HG02763 (cell line): Measurements from ENCODE around the gene LPAR3.

ENCODE experiments used
- ATAC-seq: cut with Tn5 transposase; IDR thresholded peaks from one replicate; pipeline ENCODE4 v1.9.1; 2021; ENCODE audit warnings: mild to moderate bottlenecking, moderate library complexity; ENCODE audit not compliant: unreplicated experiment

LPAR3 gene

DNA sequence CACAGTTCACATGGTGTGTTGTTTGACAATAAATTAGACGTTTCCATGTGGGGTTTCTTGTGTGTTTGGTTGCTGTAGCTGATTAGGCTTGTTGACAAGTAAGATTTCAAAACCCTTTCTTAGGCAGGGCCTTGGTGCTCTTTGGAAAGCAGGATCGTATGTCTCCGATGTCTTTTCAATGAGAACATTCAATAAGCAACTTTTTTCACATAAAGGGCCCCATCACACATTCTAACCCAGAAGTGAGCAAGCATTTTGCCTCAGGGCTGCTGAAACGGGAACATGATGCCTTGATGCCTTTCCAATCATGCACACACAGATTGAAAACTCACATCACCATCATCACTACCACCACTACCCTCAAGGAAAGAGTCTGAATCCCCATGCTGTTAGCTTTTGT lies 33.1 kb downstream of the LPAR3 start:
- no peak for ATAC-seq

DNA sequence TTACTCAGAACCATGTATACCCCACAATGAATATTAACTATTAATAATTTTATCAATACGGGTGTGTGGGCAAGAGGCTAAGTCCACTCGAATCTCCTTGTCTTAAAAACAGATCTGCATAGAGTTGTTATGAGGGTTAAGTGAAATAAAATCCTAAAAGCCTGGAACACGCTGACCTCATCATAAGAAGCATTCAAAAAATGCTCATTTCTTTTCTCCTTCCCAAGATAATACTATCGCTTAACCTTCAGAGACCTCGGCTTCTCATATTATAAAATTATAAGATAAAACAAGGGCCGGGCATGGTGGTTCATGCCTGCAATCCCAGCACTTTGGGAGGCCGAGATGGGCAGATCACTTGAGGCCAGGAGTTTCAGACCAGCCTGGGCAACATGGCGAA lies 35.1 kb downstream of the LPAR3 start:
- no peak for ATAC-seq

DNA sequence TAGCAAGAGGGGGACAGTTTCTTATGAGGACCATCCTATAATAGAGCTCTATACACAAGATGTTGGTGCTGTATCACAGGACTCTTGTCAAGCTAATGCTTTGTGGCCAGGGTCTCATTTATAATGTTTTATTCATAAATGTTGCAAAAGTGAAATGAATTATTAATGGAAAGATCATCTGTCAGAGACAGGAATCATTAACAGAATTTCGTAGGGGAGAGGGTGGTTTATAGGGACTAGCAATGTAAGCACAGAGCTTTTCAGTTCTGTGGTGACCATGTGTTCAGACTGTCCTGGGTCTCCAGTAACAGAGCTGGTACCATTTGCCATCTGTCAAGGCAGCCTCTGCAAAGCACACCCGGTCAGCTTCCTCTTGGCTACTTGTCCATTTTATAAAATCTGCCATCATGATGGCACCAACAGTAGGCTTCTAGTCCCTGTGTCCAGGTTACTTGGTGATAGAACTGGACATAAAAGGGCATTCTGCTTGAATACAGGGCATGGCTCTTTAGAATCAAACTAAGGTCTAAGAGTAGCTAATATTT lies 36.2 kb downstream of the LPAR3 start:
- no peak for ATAC-seq

DNA sequence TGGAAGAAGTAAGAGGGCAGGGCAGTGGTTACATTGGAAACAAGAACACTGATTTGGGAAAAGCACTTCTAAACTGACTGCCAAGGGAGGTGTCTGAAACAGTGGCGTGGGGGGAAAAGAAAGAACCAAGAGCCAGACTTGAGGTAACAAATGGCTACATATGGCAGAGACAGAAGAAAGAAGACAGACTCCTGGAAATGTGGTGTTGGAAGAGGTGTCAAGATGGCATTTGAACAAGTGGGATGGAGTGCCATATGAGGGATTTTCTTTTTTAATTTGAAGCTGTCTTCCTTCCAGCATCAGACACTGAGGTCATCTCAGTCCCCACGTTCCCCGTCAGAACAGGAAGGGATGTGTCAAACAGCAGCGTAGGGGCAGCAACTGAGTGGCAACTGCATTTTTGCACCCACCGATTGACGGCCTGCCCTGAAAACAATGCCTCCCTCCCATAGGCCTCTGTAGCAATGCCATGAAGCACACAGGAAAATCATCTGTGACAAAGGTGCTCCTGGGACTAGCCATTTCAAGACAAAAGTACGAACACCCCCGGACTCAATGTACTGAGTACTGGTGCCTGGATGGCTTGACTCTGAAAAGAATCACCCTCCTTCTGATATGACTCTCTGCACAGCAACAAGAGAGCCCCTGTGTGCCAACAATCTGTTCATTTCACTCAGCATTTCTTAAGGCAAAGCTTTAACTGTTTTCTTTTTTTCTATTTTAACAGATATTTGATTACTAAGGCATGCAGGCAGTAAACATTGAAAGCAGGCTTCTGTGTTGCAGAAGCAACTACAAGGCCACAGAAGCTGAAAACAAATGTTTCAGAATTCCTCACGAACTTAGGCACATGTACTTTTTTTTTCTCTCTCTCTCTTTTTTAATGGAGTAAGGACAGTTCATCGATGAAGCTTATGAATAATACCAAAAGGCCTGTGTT lies 37.0 kb downstream of the LPAR3 start:
- ATAC-seq: no peak

DNA sequence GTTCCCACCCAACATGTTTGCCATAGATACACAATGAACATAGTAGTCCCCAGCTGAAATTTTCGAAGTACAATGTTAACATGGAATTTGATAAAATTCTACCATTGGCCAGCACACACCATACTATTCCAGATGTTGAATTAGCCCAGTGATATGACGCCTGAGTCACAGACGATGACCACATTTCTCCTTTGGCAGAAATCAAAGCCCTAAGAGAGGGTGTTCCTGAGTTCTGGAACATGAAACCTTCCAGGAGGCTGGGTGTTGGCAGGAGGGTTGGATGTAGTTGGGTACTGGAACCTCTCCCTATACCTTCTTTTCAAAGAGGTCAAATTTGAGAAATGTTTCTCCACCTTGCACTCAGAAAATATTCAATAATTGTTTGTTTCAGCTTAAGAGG lies 37.8 kb downstream of the LPAR3 start:
- ATAC-seq: no peak

DNA sequence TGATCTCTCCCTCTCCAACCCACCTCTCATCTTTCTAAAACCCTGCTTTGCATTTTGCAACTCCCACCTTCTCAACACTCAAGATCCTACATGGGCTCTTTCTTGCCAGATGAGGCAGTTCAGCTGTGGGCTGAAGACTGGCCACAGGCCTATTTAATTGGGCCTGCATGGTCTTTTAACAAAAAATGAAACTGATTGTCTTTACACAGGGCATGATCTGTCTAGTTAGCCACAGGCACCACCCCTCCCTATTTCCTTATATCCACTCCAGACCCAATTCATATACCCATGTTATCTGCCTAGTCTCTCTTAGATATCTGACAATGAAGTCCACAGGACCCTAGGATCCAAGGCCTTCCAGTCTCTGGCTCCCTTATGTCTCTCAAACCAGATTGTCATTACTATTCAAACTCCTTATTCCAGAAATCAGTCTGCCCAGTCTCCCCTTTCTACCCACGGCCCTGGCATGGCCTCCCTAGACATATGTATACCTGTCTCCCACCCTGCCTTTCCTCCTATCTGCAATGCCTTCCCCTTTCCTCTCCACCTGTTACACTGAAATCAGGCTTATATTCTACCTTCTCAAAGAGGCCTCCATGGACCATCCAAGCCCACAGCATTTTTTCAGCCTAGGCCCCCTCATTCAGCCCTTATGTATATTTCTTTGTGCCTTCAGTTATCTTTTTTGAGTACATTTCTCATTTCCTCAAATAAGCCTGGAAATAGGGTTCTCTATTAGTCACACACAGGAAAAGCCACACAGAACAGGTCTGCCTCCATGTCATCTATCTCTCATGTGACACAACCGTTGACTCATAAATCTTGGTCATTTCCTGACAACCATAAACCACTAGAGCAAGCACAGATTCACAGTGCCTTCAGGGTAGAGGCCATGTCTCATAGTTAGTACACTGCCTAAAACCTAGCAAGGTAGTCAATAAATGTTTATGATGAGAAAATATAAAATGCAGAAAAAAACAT lies 39.0 kb downstream of the LPAR3 start:
- ATAC-seq: peak; percentile 93

DNA sequence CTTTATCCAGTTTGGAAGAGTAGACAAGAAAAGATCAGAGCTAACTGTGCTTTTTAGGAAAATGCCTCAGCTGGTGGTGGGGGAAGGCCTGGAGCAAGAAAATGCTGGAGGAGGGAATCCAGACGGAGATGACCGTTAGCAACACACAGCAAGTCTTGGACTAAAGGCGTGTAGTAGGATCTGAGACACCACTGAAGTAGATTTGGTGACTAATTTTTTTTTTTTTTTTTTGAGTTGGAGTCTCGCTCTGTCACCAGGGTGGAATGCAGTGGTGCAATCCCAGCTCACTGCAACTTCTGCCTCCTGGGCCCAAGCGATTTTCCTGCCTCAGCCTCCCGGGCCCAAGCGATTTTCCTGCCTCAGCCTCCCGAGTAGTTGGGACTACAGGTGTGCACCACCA lies 41.2 kb downstream of the LPAR3 start:
- no peak for ATAC-seq

DNA sequence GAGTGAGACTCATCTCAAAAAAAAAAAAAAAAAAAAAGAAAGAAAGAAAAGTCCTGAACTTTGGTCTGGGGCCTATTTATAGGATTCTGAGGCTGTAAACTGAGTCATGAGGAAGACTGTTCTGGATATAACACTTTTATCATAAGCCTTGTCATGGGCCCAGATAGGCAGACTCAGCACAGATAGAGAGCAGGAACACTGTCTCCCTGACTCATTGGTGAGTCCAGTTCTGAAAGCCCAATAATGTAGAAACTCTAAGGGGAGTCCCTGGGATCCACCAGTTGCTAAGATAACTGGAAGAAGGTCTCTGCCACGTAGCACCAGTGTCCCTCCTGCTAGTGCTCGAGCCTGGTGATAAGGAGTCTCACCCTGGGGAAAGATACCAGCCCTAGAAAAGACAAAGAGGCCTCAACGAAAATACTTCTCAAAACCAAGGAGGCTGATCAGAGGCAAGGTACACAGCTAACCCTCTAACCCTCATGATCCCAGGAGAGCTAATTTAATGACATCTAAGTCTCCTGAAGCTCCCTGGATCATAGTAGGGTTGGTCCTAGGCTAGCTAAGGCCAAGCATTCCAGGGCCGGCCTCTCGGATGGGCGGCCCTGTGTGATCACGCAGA lies 43.5 kb downstream of the LPAR3 start:
- no peak for ATAC-seq

DNA sequence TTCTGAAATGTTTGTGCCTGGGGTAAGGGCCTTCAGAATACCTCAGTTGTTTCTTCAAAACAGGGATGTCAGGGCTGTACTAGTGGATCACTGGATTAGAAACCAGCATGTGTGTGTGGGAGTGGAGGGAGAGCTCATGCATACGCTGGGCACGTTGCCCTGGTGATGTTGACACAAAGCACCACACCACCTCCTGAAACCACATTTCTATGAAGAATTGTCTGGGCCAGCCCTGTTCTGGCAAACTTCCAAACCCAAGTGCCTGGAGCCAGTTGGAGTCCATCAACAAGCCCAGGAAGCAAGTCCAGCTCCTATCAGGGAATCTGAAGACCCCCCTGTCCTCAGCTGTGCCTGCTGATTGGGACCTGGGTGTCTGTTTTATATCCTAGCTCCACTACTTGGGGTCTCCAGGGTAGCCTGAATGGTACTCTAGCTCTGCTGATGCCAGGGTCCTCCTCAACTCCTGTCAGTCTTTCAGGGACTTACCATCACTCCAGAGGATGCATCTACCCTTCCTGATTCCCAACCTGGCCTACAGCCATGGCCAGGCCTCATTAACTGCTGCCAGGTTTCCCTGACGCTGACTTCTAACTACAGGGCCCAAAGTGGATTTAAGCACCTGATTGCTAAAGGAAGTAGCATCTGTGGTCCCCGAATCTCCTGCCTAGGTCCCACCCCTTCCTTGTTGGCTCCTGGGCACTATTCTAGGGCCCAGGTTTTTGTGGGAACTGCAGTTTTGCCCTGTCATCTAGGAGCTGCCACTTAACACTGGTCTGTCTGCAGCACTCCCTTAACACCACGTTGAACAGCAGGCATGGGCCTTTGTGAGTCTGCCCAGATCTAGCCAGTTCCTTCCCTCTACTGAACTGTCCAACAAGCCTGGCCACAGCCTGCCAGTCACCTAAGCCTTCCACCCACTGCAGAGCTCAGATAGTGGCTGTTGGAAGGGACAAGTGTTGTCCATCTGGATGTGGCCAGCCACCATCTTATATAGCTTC lies 45.5 kb downstream of the LPAR3 start:
- peak; percentile 60 for ATAC-seq

DNA sequence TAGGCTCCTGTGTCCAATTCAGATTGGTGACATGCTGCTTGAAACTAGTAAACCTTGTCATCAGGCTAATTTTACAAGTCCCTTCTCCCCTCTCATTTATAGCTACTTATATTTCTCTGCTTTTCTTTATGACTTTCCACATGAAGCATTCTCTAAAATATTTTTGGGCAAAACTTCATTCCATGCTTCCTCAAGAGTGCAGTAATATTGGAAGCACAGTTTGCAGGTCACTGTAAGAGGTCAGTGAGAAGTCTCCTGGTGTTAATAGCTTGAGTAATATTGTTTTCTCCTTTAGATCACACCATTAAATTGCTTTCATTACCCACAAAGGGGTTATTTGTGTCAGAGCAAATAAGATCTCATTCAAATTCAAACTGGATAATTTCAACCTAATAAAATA lies 46.6 kb downstream of the LPAR3 start:
- no peak for ATAC-seq

DNA sequence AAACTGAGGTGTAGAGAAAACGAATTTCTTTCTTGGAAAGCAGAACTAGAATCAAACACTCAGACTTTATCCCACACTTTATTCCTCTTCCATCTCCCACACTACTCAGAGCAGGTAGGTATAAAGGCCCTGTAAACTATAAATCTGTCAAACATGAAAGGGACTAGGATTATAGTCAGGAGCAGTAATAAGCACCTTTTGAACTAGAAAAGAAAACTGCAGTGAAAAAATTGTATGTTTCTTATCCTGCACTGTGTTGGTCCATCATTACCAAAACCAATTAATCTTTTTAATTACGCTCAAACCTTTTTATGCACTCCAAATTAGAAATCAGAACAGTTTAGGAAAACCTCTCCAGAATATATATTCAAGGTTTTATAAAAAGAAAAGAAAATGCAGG lies 47.6 kb downstream of the LPAR3 start:
- no peak for ATAC-seq

DNA sequence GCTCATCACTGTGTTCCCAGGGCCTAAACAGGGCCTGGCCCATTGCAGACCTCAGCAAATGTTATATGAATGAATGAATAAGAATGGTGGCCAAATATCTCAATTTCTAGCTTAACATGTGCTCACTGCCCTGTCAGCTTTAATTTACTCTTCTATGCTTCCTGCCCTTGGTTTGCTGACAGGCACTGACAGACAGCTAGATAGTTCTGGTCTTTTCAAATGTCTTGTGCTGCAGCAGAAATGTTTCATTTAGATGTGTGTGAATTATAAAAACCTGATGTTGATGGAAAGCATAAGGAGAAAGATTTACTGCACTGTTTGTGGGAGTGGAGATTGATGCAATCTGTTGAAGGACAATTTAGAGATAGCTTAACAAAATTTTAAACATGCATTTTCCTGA lies 48.9 kb downstream of the LPAR3 start:
- ATAC-seq: no peak

DNA sequence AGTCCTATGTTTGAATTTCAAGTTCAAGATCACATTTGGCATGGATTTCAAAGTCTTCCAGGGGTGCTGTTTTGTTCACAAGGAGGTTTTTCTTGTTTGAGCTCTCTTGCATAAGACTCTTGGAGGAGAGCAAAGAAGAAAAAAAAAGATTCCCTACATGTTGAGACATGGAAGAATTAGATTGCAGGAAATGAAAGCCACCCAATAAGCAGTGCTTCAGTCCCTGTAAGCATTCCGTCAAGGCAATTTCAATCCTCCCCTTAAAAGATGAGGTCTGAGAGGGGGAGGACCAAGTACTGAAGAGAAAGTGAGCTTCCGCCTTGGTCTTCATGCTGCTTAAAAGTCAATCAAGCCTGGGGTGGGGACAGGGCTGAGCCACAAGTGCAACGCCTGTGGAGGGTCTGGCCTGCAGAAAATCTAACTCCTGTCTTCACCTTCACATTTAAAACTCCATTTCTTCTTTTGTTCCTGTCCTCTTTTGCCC lies 50.2 kb downstream of the LPAR3 start:
- ATAC-seq: no peak

DNA sequence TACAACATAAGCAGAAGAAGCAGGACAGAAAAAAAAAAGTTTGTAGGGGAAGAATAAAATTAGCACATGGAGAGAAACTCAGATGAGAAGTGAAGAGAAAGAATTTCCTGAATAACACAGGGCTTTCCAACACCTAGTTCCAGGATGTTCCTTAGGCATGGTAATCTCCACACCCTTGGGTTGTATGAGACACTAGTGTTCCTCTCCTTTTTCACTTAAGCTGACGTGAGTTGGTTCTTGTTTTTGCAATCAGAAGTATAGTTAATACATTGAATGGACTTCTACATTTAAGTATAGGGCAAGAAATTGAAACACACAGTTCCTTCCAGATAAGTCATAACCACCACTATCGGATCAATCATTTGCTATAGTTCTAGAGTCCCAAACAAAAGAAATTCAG lies 51.0 kb downstream of the LPAR3 start:
- no peak for ATAC-seq

DNA sequence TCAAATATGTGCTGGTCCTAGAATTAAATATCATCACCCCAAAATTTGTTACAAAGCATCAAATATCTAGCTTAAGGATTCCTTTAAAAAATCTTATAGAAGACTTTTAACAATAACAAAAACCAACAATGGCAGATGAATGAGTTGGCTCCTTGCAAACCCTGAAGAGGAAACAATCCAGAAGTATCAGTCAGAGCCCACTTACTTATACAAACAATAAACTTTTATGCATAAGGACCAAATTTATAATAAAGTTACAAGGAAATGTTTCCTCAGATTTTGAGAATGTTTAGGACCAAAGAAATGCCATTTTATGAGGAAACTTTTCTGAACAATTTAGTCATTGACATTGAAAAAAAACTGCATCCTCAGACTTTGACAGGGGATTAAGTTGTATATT lies 52.7 kb downstream of the LPAR3 start:
- ATAC-seq: no peak

DNA sequence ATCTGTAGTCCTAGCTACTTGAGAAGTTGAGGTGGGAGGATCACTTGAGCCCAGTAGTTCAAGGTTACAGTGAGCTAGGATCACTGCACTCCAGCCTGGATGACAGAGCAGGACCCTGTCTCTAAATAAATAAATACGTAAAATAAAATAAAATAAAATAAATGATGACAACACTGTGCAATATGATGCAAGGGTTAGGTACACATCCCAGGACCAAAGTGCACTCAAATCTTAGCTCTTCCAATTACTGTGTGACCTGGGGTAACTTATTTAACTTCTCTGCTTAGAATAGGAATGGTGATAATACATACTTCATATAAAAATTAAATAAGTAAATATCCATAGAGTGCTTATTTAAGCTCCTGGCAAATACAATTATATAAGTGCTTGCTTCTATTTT lies 53.5 kb downstream of the LPAR3 start:
- ATAC-seq: no peak

DNA sequence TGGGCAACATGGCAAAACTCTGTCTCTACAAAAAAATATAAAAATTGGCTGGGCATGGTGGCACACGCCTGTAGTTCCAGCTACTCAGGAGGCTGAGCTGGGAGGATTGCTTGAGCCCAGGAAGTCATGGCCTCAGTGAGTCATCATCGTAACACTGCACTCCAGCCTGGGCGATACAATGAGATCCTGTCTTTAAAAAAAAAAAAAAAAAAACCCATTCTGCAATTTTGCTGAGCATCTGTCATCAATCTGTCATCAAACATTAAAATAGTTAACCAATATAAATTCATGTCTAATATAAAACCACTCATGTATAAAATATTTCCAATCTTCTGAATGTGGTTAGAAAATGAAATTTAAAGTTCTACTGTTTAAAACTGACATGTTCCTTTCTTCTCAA lies 56.9 kb downstream of the LPAR3 start:
- no peak for ATAC-seq

DNA sequence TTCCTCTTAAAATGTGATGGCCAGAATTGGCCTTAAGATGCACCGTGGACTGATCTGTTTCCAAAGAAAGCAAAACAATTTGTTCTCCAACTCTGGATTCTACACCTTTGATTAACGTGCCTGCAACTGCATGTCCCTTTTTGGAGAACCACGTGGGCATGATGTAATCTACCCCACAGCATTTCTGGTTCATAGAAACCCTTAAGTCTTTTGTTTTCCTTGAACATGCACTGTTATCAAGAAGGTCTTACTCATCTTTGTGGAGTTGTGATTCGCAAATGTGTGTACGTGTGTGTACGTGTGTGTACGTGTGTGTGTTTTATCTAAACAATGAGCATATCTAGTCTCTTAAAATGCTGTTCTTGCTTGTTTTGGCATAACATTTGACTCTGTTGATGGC lies 57.8 kb downstream of the LPAR3 start:
- no peak for ATAC-seq

DNA sequence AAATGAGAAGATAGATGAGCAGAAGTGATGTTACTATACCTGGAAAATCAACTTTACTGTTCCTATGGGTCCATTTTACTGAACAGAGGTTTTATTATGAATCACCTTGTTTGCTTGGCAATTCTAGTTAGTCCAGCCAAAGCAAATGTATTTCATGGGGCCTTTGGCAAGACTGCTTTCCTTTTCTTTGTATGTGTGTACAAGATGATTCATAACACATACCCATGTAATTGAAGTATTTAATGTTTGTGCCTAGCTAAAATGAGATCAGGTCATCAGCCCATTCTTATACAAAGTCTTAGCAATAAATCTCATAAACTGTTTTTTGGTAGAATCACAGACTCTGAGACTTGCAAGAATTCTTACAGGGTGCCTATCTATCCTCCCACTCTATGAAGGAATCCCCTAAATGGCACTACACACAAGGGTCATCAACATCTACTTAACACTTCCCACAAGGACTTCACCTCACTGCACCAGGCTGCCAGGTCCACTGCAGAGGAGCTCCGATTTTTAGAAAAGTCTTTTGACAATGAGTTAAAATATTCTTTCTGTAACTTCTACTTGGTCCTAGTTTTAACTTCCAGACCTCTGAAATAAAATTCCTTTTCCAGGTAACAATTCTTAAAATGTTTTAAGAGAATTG lies 58.5 kb downstream of the LPAR3 start:
- no peak for ATAC-seq
